ENCODE data around the gene RASGRP3. TPM values are rescaled to one million over a fixed set of nuclear protein-coding genes. Genes with fewer than 3 reads are reported as not detected.
A peak's percentile ranks its signal among the peaks of the same experiment; 100 is the strongest.

The RASGRP3 gene
- total RNA-seq, 4 donors from 2014 or later, result 2.4 to 15.8 (median 4.3) TPM

GRCh38 chr2:33513480-33513879, 37.0 kb downstream of the RASGRP3 start:
- WGBS, 2 donors, result 86 to 93% methylated on average over 3 of the region's 3 CpGs
- TF ChIP-seq, protein P1, sequence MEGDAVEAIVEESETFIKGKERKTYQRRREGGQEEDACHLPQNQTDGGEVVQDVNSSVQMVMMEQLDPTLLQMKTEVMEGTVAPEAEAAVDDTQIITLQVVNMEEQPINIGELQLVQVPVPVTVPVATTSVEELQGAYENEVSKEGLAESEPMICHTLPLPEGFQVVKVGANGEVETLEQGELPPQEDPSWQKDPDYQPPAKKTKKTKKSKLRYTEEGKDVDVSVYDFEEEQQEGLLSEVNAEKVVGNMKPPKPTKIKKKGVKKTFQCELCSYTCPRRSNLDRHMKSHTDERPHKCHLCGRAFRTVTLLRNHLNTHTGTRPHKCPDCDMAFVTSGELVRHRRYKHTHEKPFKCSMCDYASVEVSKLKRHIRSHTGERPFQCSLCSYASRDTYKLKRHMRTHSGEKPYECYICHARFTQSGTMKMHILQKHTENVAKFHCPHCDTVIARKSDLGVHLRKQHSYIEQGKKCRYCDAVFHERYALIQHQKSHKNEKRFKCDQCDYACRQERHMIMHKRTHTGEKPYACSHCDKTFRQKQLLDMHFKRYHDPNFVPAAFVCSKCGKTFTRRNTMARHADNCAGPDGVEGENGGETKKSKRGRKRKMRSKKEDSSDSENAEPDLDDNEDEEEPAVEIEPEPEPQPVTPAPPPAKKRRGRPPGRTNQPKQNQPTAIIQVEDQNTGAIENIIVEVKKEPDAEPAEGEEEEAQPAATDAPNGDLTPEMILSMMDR (IDR thresholded peaks at IDR 0.05), result no peak
- intact Hi-C loops (cut with DNase I; ENCODE audit: low total_unique reads), result no loop called here
- no peak overlapping the region for H3K4me3 ChIP-seq (ENCODE audit: low read depth, poor library complexity, severe bottlenecking)
- DNase-seq (ENCODE audit: low spot score in 2 of 2), result no peak

- WGBS, 2 donors, result 49 to 59% methylated on average over 2 of the region's 2 CpGs
- intact Hi-C loops (cut with DNase I; ENCODE audit: low total_unique reads), result no loop called here
- DNase-seq (ENCODE audit: low spot score in 2 of 2), result no peak
Measured at GRCh38 chr2:33516456-33516995, 40.1 kb downstream of the RASGRP3 start.

GRCh38 chr2:33518200-33518599, 41.8 kb downstream of the RASGRP3 start:
- TF ChIP-seq, protein P1 (IDR thresholded peaks at IDR 0.05), result no peak
- TF ChIP-seq POLR2A (IDR thresholded peaks at IDR 0.05), result no peak
- intact Hi-C loops (cut with DNase I; ENCODE audit: low total_unique reads), result no loop called here
- DNase-seq (ENCODE audit: low spot score in 2 of 2), result no peak
- H3K4me3 ChIP-seq (ENCODE audit: low read depth, poor library complexity, severe bottlenecking), result no peak overlapping the region
- 96 to 98% methylated on average over 2 of the region's 2 CpGs for WGBS, 2 donors

More at GRCh38 chr2:33516456-33516995, 40.1 kb downstream of the RASGRP3 start:
- no peak overlapping the region for H3K4me3 ChIP-seq (ENCODE audit: low read depth, poor library complexity, severe bottlenecking)
- TF ChIP-seq, protein P1 (IDR thresholded peaks at IDR 0.05), result no peak
- no peak for TF ChIP-seq POLR2A (IDR thresholded peaks at IDR 0.05)

DNA sequence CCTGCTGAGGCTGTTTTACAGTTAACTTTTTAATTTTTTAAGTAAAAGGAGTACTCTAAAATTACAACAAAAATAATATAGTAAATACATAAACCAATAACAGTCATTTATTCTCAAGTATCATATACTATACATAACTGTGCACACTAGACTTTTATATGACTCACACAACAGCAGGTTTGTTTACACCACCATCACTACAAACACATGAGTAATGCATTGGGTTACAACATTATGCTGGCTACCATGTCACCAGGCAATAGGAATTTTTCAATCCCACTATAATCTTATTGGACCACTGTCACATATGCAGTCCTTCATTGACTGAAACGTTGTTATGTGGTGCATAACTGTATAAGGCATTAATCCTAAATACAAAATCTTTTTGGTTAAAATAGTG, 42.5 kb downstream of the RASGRP3 start:
- H3K4me3 ChIP-seq (ENCODE audit: low read depth, poor library complexity, severe bottlenecking), result no peak overlapping the region
- intact Hi-C loops (cut with DNase I; ENCODE audit: low total_unique reads), result no loop called here
- TF ChIP-seq, protein P1 (IDR thresholded peaks at IDR 0.05), result no peak
- no peak for TF ChIP-seq POLR2A (IDR thresholded peaks at IDR 0.05)
- WGBS, 2 donors, result 81 to 86% methylated on average over 1 of the region's 1 CpG
- no peak for DNase-seq (ENCODE audit: low spot score in 2 of 2)

GRCh38 chr2:33521791-33522281, 45.4 kb downstream of the RASGRP3 start:
- intact Hi-C loops (cut with DNase I; ENCODE audit: low total_unique reads), result no loop called here
- peak in 1 of 2 donors; percentile 49 for DNase-seq (ENCODE audit: low spot score in 2 of 2)
- no peak overlapping the region for H3K4me3 ChIP-seq (ENCODE audit: low read depth, poor library complexity, severe bottlenecking)
- TF ChIP-seq, protein P1 (IDR thresholded peaks at IDR 0.05), result no peak
- no peak for TF ChIP-seq POLR2A (IDR thresholded peaks at IDR 0.05)
- WGBS, 2 donors, result 43 to 48% methylated on average over 1 of the region's 1 CpG

GRCh38 chr2:33522576-33522975, 46.1 kb downstream of the RASGRP3 start:
- intact Hi-C loops (cut with DNase I; ENCODE audit: low total_unique reads), result no loop called here
- TF ChIP-seq, protein P1 (IDR thresholded peaks at IDR 0.05), result no peak
- no peak for TF ChIP-seq POLR2A (IDR thresholded peaks at IDR 0.05)
- no peak overlapping the region for H3K4me3 ChIP-seq (ENCODE audit: low read depth, poor library complexity, severe bottlenecking)
- WGBS, 2 donors, result 63 to 71% methylated on average over 4 of the region's 4 CpGs
- no peak for DNase-seq (ENCODE audit: low spot score in 2 of 2)

Data from lower leg skin (tissue), 4 donors.